ENCODE measurements around the gene PTGDS.

Gene PTGDS

GRCh38 chr9:137030538-137031527 lies 53.5 kb downstream of the PTGDS start:
- CTCF ChIA-PET, result interaction anchor here (0.7 to 2.7 kb wide), 2 partner anchors 73 to 83 kb away, joined by 4 to 23 read pairs; no protein-coding TSS in a partner anchor
- POLR2A ChIA-PET, result interaction anchor here (0.7 to 1.7 kb wide), 2 partner anchors 38 to 83 kb away, joined by 3 to 4 read pairs; partner anchors contain the start of gene PAXX
- TF ChIP-seq LEF1 (IDR thresholded peaks at IDR 0.05; ENCODE audit: borderline replicate concordance) (no peak), ARNT (IDR thresholded peaks at IDR 0.05) (no peak), FOXM1 (IDR thresholded peaks at IDR 0.05; ENCODE audit: borderline replicate concordance) (no peak), HDGF (IDR thresholded peaks at IDR 0.05; ENCODE audit: borderline replicate concordance) (no peak), FOXA1 (IDR thresholded peaks at IDR 0.05) (no peak), CTBP1 (IDR thresholded peaks at IDR 0.05; ENCODE audit: borderline replicate concordance) (no peak), SP1 (IDR thresholded peaks at IDR 0.05) (no peak), NFRKB (IDR thresholded peaks at IDR 0.05) (no peak), BHLHE40 (IDR thresholded peaks at IDR 0.05; ENCODE audit: borderline replicate concordance) (no peak), L3MBTL2 (conservative IDR thresholded peaks at IDR 0.05) (no peak), ELF4 (IDR thresholded peaks at IDR 0.05) (no peak), ZNF384 (IDR thresholded peaks at IDR 0.05) (no peak), TARDBP (IDR thresholded peaks at IDR 0.05) (no peak), FOXK2 (IDR thresholded peaks at IDR 0.05) (no peak), SUZ12 (IDR thresholded peaks at IDR 0.05) (no peak)
- TF ChIP-seq, protein P1, sequence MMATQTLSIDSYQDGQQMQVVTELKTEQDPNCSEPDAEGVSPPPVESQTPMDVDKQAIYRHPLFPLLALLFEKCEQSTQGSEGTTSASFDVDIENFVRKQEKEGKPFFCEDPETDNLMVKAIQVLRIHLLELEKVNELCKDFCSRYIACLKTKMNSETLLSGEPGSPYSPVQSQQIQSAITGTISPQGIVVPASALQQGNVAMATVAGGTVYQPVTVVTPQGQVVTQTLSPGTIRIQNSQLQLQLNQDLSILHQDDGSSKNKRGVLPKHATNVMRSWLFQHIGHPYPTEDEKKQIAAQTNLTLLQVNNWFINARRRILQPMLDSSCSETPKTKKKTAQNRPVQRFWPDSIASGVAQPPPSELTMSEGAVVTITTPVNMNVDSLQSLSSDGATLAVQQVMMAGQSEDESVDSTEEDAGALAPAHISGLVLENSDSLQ (IDR thresholded peaks at IDR 0.05), result no peak
- DNase-seq (ENCODE audit: extremely low spot score), result no peak
